Stimulated activated CD8-positive, alpha-beta memory T cell treated with anti-CD3 and anti-CD28 coated beads, Interleukin-2, amount 100 ng/mL, for 1 hour (primary cell): ENCODE measurements around the gene MXRA7.

Experiments
- DNase-seq, 2 donors: peaks; one replicate each; pipeline ENCODE4 v3.0.0-alpha.2; 2020; ENCODE audit warnings: low read depth in 2 of 2

Gene MXRA7

GRCh38 chr17:76696763-76697701, 13.7 kb downstream of the MXRA7 start:
- DNase-seq, result no peak

- no peak for DNase-seq
Observed at GRCh38 chr17:76695059-76695831, 15.5 kb downstream of the MXRA7 start.

- no peak for DNase-seq
Observed at GRCh38 chr17:76691379-76692191, 19.2 kb downstream of the MXRA7 start.

GRCh38 chr17:76690596-76691280, 20.0 kb downstream of the MXRA7 start:
- no peak for DNase-seq

- no peak for DNase-seq
Observed at GRCh38 chr17:76689859-76690258, 20.9 kb downstream of the MXRA7 start.

GRCh38 chr17:76688165-76688622, 22.6 kb downstream of the MXRA7 start:
- no peak for DNase-seq

GRCh38 chr17:76687298-76688164, 23.2 kb downstream of the MXRA7 start:
- DNase-seq, result no peak

GRCh38 chr17:76686538-76687297, 24.0 kb downstream of the MXRA7 start:
- no peak for DNase-seq

GRCh38 chr17:76685846-76686245, 24.9 kb downstream of the MXRA7 start:
- no peak for DNase-seq

- no peak for DNase-seq
Observed at GRCh38 chr17:76685366-76685765, 25.4 kb downstream of the MXRA7 start.

GRCh38 chr17:76684756-76685155, 26.0 kb downstream of the MXRA7 start:
- DNase-seq, result no peak

GRCh38 chr17:76683921-76684745, 26.6 kb downstream of the MXRA7 start:
- DNase-seq, result no peak

- no peak for DNase-seq
Observed at GRCh38 chr17:76683011-76683755, 27.6 kb downstream of the MXRA7 start.

GRCh38 chr17:76682296-76682695, 28.5 kb downstream of the MXRA7 start:
- DNase-seq, result no peak

GRCh38 chr17:76681222-76682137, 29.3 kb downstream of the MXRA7 start:
- DNase-seq, result peak; percentile 38 to 44

GRCh38 chr17:76679239-76679638, 31.5 kb downstream of the MXRA7 start:
- DNase-seq, result no peak

- no peak for DNase-seq
Observed at GRCh38 chr17:76678330-76678729, 32.4 kb downstream of the MXRA7 start.
